SK-N-MC (cell line): ENCODE measurements around the gene SEC63.

Source experiments
- FOXP2 ChIP-seq: optimal IDR thresholded peaks from 2 replicates; pipeline ENCODE3; 2011; ENCODE audit warnings: mild to moderate bottlenecking, moderate library complexity; ENCODE audit not compliant: insufficient read depth; ENCODE audit errors: extremely low read length, control extremely low read depth
- POLR2AphosphoS5 ChIP-seq: IDR thresholded peaks from 2 replicates; pipeline ENCODE4 v1.6.1; 2012; ENCODE audit warnings: mild to moderate bottlenecking, low read depth, low read length, borderline replicate concordance

DNA sequence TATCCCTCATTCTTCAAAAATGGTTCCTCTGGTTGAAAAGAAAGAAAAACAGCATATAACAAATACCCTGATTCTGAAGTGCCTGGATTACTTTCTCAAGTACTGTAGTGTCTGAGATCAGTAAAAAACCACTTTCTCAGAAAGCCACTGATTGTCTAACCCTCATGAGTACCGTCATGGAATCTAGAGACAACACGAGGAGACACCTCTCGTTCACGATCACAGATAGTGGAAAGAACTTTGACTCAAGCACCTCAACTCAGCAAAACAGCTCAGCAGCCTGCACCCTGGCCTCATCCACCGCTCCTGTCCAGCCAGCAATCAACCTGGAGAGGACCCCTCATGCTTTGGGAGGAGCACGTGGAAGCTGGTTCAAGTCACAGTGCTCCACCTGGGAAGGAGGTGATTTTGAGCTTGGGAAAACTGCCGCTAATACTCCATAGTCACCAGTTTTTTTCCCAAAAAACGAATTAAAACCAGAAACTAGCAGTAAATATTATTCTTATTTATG is 134.9 kb downstream of the SEC63 start:
- TF ChIP-seq POLR2AphosphoS5 = no peak
- TF ChIP-seq FOXP2 = no peak
